D721Med (cell line): ENCODE results near the gene HSBP1.

Experiments
- DNase-seq: peaks from one replicate; pipeline ENCODE4 v3.0.0; 2011; ENCODE audit warnings: low spot score; ENCODE audit not compliant: insufficient read length
- FAIRE-seq: peaks from 2 replicates; lab custom pipeline; 2011; peaks lifted over from hg19 to GRCh38; lab: Jason Lieb, UNC
- TF ChIP-seq, protein P1 (sequence below): IDR thresholded peaks from 2 replicates; pipeline ENCODE4 v1.5.1; 2012; ENCODE audit warnings: mild to moderate bottlenecking, control low read depth; ENCODE audit not compliant: insufficient read depth; ENCODE audit errors: missing control alignments

The HSBP1 gene

DNA sequence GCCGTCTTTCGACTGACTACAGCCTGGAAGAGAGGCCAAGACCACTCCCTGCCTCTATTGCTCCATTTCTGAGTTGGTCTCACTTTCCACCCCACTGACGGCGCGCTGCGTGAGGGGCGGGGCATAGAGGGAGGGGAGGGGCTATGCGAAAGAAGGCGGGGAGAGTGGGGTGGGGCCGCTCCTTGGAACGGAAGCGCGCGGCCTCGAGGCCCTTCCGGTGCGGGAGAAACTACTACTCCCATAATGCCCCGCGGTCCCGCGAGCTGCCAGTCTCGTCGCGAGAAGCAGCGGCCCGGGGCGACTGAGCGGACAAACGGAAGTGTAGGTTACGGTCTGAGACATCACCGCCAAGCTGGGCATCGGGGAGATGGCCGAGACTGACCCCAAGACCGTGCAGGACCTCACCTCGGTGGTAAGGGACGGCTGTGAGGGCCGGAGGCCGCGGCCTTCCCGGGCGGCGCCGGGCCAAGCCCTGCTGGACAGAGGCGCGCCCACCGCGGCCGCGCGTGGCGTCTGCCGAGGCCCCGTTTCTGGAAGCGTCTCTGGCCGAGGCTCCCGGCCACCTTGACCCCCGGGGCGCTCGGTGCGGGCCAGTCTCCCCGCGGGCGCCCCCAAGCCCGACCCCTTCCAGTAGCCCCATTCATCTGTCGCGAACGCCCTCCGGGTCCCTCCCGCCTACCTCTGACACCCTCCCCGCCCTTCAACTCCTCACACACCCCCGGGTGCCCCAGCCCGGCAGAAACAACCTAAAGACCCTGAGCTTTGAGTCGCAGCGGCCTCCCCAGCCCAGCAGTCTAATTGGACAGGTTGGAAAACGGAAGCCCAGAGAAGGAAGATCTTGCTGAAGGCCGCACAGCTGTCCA is at the start of gene HSBP1:
TSS of gene HSBP1 (plus strand) at position 269 of the 863 bp plus-strand sequence. CDS start at position 368, 99 bp downstream.
- TF ChIP-seq, protein P1, sequence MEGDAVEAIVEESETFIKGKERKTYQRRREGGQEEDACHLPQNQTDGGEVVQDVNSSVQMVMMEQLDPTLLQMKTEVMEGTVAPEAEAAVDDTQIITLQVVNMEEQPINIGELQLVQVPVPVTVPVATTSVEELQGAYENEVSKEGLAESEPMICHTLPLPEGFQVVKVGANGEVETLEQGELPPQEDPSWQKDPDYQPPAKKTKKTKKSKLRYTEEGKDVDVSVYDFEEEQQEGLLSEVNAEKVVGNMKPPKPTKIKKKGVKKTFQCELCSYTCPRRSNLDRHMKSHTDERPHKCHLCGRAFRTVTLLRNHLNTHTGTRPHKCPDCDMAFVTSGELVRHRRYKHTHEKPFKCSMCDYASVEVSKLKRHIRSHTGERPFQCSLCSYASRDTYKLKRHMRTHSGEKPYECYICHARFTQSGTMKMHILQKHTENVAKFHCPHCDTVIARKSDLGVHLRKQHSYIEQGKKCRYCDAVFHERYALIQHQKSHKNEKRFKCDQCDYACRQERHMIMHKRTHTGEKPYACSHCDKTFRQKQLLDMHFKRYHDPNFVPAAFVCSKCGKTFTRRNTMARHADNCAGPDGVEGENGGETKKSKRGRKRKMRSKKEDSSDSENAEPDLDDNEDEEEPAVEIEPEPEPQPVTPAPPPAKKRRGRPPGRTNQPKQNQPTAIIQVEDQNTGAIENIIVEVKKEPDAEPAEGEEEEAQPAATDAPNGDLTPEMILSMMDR, result no peak
- DNase-seq (peak; percentile 70), FAIRE-seq (no peak)

DNA sequence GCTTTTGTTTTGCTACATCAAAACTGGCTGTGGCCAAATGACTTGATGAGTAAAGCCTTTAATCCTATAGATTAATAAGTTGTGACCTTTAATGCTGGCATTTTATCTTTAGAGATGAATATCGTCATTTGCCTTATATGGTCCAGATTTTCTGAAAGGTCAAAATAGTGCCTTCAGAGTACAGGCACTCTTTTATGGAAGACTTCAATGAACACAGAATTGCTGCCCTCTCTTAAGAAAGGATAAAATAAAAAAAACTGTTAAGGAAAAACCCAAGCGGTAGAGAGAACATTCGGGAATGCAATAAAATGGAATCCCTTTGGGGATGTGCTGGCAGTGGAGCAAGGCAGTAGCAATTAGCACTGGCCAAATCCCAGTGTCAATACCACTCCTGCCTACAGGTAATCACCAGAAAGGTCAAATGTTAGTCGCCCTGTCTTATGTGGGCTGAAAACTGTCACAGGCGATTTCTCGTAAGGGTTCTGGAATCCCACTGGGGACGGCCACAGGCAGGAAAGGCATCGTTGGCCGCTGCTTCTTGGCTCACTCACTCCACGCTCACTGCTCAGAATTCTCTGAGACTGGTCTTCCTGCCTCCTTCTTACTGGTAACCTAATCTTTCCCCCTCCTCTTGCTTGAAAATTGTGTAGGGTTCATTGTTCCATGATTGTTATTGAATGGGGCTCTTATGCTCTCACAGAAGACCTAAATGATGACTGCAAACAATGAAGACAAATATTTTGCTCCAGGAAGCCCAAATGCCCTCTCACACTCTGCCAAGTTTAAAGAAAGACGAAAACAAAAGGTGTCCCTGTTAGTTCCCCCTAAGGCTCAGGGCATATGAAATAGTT is 45.4 kb upstream of the HSBP1 start:
- FAIRE-seq, result no peak
- DNase-seq, result no peak
- TF ChIP-seq, protein P1, result no peak

DNA sequence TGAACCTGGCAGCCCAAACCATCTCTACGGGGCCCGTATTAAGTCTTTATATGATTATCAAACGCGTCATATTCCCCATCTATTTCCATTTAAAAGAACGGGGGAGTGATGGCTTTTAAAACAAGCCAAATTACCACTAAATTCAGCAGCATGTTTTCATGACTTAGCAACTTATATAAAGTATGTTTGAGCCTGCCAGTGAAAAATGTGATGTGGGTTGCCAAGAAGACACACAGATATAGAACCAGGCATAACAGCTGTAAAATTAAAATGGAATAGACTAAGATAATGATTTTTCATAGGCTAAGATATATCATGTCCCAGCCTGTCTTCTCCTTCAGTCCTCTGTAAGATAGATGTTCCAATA is 44.8 kb upstream of the HSBP1 start:
- TF ChIP-seq, protein P1, result no peak
- no peak for DNase-seq
- no peak for FAIRE-seq

DNA sequence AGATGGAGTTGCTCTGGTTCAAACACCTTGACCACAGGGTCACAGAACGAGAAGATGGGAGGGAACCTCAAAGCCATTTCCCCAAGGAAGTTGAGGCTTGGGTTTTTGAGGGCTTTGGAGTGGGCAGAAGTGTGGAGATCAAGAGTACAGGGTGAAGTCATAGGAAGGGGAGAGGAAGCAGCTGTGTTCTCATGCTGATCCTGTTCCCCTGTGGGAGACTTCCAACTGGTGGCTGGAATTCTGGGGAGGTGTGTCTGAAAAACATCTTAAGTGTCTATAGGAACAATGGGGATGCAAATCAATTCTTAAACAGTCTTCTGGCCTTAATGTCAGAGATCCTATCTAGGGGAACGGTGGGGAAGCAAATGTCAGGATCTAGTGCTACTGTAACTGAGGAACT is 38.8 kb upstream of the HSBP1 start:
- TF ChIP-seq, protein P1, result no peak
- FAIRE-seq (no peak), DNase-seq (no peak)

DNA sequence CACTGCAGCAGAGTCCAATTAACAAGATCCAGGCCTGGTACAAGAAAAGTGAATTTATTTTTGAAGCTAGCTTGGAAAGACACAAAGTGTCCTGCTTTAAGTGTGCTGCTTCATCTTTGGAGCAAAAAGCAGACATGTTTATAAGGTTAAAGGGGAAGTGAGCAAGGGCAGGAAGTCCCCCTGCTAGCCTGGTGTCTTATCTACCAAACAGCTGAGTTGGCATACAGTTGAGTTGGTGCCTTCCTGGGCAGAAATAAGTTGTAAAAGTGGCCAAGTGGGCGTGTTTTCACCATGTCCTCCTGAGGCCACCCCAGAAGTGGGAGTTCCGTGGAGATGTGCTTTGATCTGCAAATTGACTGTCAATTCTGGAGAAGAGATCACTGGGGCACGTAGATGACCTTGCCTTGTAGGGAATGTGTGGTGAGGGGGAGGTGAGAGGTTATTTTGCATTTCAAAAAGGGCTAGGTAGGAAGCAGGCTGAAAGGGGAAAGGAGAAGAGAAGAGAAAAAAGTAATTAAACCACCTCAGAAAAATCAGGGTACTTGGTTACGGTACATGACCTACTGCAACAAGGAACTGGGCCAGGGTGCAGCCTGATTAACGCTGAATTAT is 38.3 kb upstream of the HSBP1 start:
- DNase-seq (no peak), FAIRE-seq (no peak)
- TF ChIP-seq, protein P1, result no peak

DNA sequence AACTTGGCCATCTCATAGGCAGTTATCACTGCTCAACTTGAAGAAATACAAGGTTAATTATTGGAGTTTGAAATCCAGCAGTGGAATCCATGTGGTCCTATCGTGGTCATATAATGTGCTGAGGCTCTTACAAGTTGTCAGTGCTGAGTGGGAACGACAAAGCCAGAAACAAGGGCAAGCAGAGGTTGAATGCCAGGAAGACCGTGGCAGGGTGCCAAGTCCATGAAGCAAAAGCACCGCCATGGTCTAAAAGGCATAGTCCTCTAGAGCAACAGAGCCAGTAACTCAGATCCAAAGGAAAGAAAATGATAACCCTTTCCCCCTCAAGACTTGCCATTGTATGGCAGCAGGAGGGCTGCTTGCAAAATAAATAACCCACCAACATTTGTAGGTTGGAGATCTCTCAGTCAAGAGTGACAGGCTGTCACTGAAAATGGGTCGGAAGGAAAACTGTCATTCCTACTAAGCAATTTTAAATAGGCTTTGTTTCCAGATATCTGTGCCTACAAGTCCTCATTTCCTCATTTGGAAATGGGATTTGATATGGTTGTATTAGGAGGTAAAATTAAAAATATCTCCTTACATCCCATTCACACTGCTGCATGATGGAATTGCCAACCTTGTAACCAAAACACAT is 36.4 kb upstream of the HSBP1 start:
- no peak for DNase-seq
- TF ChIP-seq, protein P1, result no peak

More for the DNA sequence above, 36.4 kb upstream of the HSBP1 start:
- FAIRE-seq, result no peak
